HG03108 (cell line): Measurements from ENCODE around the gene CBFA2T2.
"Not testable (repeated sequence)": the region's sequence is repeated elsewhere in the genome, so short reads cannot be mapped to it uniquely, and the experiment has no call there.

Source experiments
- ATAC-seq: cut with Tn5 transposase; IDR thresholded peaks from one replicate; pipeline ENCODE4 v1.9.1; 2021; ENCODE audit warnings: moderate library complexity; ENCODE audit not compliant: unreplicated experiment

CBFA2T2 gene

GRCh38 chr20:33569802-33570391 is 80.0 kb downstream of the CBFA2T2 start:
- ATAC-seq = no peak

- no peak for ATAC-seq
These were observed 80.8 kb downstream of the CBFA2T2 start for GRCh38 chr20:33570743-33571142.

- not testable (repeated sequence) for ATAC-seq
These were observed 83.4 kb downstream of the CBFA2T2 start for GRCh38 chr20:33573268-33573667.

DNA sequence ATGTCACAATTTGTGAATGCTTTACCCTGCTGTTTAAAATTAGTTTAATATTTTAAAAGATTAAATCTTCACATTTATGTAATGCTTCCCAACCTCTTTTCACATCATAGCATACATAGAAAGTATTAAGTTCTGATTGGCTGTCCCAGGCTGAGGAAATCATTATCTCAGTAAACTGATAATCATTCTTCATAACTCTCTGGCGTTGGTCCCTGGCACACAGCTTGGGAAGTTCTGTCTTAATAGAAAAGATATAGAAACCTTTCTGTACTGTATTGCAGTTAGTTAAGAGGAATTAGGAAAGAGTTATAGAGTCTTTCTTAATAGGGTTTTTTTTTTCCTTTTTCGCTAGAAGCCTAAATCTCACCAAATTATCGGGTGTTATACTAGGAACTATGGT is 85.4 kb downstream of the CBFA2T2 start:
- ATAC-seq = no peak

DNA sequence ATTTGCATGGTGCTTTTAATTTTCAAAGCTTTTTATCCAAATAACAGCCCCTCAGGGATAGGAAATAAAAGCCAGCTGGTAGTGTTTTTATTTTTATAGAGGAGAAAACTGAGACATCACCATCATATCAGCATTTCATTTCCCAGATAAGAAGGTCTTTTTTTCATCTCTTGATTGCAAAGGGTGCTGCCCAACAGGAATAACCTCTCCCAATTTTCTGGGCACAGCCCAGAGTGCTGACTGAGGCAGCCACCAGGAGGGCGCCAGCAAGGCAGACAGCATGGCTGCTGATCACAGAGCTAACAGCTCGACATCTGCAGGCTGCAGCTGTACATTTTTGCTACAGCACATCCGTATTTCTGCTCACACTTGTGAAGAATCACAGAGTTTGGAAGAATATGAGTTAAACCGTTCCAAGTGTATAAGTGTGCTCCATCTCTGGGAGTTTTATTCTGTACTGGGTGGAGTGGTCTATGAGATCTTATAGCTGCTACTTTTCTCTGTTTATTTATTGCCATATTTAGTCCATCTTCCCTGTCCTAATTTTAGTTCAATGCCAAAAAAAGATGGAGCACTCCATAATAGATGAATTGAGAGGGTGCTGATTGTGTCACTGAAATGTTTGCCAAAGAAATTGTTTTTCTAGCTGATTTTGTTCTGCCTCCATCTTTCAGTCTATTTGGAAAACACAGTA is 86.7 kb downstream of the CBFA2T2 start:
- ATAC-seq = no peak

DNA sequence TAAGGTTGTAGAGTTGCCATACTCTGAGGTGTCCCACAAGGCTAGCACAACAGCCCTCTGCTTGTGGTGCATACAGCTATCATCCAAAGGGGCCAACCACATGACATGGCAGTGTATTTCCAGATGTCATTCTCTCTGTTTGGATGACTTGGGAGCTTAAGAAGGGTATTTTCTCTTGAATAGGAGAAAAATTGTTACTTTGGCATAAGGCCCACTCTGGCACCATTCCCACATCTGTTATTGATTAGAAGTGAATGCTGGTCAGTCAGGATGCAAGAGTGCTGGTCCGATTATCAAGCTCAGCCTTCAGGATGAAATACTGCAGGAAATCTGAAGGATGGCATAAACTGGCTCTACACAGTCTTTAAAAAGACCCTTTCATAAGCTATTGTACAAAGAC is 88.6 kb downstream of the CBFA2T2 start:
- ATAC-seq = no peak

DNA sequence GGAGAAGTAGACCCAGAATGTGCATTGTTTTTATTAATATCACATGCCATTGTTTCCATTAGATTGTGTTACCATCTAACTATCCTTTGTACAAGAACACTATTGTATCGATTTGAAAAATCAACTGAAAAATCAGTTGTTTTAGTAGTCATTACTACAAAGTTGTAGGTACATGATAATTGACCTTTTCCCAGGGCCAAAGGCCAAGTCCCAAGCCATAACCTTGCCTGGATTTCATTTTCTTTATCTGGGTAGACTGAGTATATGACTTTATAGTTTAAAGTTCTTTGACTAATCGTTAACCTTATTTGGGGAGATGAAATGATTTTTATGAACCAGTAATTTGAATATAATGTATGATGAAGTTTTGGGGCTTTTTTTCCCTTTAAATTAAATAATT is 93.2 kb downstream of the CBFA2T2 start:
- ATAC-seq = no peak

DNA sequence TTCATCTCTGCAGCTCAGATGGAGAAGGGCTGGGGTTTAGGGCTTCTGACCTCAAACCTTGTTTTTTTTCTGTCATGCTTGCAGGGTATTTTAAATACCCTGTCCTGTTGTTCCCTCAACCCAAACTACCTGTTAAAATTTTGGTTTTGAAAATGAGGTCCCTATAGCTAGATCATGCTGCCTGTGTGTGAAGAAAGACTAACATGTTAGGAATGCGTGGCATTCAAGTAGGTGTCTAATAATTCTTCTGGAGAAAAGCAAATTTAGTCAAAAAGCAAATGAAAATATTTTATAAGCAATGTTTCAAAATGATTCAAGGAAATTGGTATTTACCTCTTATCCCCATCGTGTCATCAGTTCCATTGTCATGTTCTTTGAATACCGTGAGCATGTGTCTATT is 95.1 kb downstream of the CBFA2T2 start:
- ATAC-seq = no peak

DNA sequence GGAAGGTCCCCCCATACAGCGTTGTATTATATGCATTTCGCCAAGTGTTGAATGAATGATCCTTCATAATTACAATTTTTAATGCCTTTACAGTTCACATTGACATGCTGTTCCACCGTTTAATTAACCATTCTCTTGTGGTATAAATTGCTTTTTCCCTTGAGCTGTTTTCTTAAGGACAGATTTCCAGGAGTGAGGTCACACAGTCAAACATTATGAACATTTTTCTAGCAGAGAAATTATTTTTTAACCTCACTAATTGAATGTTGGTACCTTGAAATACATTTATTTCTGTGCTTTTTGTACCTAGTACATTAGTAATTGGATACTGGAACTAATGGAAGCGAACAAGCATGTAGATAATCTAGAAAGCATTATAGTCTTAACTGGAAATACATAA is 95.5 kb downstream of the CBFA2T2 start:
- ATAC-seq = no peak

DNA sequence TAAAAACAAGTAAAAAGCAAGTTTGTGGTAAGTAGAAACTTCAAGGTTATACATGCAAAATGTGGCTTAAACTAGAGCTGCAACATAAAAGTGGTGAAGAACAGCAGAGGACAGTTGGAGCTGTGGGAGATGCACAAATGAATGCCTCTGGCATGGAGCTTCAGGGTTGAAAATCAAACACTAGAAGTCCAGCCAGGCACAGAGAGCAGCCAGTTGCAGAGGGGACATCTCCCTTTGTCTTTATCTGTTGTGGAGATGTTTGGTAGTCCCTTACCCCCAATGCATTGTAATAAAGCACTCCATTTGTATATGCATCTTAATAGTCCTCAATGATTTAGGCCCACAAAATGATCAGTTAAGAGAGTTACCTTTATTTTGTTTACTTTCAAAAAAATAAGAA is 99.2 kb downstream of the CBFA2T2 start:
- no peak for ATAC-seq

DNA sequence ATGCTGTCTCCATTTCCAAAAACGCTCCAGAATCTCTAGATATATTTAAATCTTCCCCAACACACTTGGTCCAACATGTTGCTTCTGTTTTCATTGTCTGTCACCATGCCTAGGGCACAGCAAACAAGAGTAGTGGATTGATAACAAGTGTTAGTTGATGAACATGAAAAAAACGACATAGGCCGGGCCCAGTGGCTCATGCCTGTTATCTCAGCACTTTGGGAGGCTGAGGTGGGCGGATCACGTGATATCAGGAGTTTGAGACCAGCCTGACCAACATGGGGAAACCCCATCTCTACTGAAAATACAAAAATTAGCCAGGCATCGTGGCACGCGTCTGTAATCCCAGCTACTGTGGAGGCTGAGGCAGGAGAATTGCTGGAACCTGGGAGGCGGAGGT is 102.0 kb downstream of the CBFA2T2 start:
- not testable (repeated sequence) for ATAC-seq

GRCh38 chr20:33594743-33595142 is 104.8 kb downstream of the CBFA2T2 start:
- ATAC-seq = no peak

- ATAC-seq = no peak
These were observed 110.5 kb downstream of the CBFA2T2 start for GRCh38 chr20:33600414-33600813.

- ATAC-seq = no peak
These were observed 111.1 kb downstream of the CBFA2T2 start for GRCh38 chr20:33600981-33601380.

GRCh38 chr20:33601861-33602260 is 112.0 kb downstream of the CBFA2T2 start:
- ATAC-seq = no peak

GRCh38 chr20:33602826-33603590 is 113.1 kb downstream of the CBFA2T2 start:
- no peak for ATAC-seq

GRCh38 chr20:33604084-33604990 is 114.4 kb downstream of the CBFA2T2 start:
- ATAC-seq = no peak

DNA sequence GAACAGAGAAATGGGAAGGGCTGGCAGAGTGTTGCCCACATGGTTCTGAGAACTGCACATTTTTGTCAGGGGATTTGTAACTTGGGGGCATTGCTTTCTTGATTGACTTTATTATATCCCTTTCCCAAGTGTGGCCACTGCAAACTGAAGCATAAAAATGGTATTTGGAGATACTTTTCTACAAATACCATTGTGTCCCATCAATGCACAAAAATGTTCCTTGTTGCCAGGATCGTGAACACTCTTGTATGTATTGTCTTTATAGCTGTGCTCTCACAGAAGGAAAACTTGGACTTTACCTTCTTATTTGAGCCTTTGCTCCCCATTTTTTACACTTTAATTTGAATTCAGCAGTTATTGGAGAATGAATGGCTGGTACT is 115.1 kb downstream of the CBFA2T2 start:
- no peak for ATAC-seq

- peak; percentile 48 for ATAC-seq
These were observed 116.3 kb downstream of the CBFA2T2 start for GRCh38 chr20:33606118-33606771.

GRCh38 chr20:33609504-33609903 is 119.6 kb downstream of the CBFA2T2 start:
- no peak for ATAC-seq

GRCh38 chr20:33611106-33611505 is 121.2 kb downstream of the CBFA2T2 start:
- ATAC-seq = no peak
